A204.1 (cell line): ENCODE measurements around the gene IBSP.

Source experiments
- FAIRE-seq: peaks from 2 replicates; lab custom pipeline; 2012; peaks lifted over from hg19 to GRCh38; lab: Jason Lieb, UNC

The IBSP gene

DNA sequence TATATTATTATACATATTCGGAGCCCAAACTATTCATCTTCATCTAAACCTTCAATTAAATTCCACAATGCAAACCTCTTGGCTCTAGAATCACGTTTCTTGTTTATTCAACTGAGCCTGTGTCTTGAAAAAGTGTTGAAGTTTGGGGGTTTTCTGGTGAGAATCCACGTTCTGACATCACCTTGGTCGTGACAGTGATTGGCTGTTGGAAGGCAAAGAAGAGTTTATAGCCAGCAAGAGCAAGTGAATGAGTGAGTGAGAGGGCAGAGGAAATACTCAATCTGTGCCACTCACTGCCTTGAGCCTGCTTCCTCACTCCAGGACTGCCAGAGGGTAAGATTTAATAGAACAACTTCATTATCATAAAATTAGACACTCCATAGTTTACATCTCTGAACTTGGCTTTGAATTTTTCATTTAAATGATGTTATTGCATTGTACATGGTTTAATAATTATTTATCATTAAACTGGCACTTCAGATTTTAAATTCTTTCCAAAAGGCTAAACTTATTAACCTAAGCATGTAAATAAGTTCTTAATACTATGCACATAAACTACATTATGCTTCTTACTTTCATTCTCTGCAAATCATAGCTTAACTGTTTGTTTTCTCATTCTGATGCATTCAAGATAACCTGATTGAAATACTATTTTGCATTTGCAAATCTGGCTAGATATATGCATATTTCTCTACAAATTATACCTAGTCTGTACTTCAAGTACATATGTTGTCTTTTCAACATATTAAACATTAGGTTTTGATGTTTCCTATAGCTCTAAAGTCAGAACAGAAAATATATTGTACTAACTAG is at the start of gene IBSP:
TSS of gene IBSP (plus strand) at position 254 of the 813 bp plus-strand sequence. CDS start 2,808 bp downstream, outside the sequence.
- FAIRE-seq: no peak

DNA sequence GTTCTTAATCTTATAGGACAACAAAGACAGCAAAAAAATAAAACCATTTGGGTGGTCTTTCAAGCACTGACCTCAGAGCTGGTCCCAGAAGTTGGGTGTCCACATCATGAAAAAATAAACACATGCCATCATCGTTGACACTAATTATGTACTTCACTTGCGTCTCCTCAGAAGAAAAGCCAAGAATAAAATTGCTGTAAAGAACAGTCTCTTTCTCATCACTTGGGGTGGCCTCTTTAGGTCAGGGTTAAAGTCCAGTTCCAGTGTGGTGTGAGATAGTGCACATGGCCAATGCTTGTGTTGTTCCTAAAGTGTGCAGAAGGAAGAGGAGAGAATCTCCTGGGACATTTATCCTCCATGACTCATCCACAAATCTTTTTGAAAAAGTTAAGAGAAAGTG is 49.5 kb upstream of the IBSP start:
- FAIRE-seq: no peak

DNA sequence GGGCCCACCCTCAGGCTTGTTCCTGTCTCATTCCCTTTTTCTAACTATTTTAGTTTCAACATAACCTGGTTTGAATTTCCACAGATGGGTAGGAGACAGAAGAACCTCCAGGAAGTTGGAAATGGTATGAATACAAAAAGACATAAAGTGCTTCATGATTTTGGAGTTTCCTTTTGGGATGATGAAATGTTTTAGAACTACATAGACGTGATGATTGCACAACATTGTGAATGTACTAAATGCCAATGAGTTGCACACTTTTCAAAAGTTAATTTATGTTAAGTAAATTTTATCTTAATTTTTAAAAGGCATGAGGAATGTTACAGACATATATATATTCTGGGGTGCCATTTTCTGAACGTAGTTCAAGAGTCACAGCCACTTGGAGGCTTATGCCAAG is 41.1 kb upstream of the IBSP start:
- no peak for FAIRE-seq

DNA sequence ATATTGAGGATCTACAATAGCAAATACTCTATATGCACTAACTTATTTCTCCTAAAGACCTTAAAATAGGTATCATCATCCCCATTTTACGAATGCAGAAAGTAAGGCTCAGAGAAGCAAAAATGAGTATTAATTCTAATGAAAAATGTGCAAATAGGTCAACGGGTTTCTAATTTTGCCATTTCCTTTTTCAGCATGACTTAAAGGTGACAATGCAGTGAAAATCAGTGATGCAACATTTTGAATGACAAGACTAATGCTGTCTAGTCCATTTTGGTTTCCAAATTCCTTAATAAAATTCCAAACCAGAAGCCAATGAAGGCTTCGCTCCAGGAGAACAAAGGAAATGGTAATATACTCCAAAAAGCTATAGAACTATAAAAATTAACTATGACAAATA is 37.0 kb upstream of the IBSP start:
- FAIRE-seq: no peak

- no peak for FAIRE-seq
Observed at GRCh38 chr4:87781569-87781968, 17.8 kb upstream of the IBSP start.

- FAIRE-seq: no peak
Observed at GRCh38 chr4:87783781-87784180, 15.6 kb upstream of the IBSP start.

GRCh38 chr4:87785731-87786509 is 13.4 kb upstream of the IBSP start:
- FAIRE-seq: no peak

DNA sequence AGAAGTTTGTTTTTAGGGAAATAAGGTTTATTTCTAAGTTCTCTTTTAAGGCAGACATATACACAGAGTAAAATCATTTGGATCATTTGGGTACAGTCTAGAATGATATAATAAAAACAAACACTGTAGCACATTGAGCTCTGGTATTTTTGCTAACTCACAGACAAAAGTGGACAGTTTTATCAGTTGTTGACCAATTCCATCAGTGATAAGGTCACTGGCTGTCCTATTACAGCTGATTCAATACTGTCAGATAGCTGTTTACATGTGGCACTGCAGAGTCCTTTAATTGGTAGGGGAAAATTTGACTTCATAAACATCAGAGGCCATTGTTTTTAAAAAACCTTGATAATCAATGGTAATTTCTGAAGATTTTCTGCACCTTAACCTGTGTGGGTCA is 3.5 kb downstream of the IBSP start:
- FAIRE-seq: no peak

- FAIRE-seq: no peak
Observed at GRCh38 chr4:87803421-87803820, 4.1 kb downstream of the IBSP start.

DNA sequence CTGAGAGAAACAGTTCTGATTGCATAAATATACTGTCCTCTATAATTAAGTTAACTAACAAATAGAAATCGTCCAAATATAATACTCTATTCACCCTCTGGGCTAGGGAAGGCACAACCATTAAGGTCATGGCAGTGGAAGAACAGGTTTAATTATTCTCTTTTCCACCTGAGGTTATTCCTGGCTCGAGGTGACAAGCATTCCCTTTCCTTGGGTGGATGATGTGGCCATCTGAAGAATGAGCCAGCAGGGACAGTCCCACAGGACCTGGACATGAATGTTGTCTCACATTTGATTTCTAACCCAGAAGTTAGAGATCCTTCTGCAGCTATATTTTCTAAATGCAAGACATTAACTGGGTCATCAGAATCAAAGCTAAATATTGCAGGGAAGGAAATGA is 5.5 kb downstream of the IBSP start:
- FAIRE-seq: no peak

- no peak for FAIRE-seq
Observed at GRCh38 chr4:87805971-87806370, 6.6 kb downstream of the IBSP start.

DNA sequence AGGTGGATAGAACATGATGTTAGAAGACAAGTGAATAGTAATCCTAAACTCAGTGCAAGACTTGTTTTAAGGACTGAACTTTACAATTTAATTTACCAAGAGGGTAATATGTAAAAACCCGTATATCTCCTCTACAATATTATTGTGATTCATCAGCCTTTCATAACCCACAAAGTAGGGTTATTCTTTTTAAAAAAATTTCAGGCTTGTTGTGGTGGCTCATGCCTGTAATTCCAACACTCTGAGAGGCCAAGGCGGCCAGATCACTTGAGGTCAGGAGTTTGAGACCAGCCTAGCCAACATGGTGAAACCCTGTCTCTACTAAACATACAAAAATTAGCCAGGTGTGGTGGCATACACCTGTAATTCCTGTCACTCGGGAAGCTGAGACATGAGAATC is 7.2 kb downstream of the IBSP start:
- FAIRE-seq: no peak

GRCh38 chr4:87807402-87807801 is 8.0 kb downstream of the IBSP start:
- FAIRE-seq: no peak

DNA sequence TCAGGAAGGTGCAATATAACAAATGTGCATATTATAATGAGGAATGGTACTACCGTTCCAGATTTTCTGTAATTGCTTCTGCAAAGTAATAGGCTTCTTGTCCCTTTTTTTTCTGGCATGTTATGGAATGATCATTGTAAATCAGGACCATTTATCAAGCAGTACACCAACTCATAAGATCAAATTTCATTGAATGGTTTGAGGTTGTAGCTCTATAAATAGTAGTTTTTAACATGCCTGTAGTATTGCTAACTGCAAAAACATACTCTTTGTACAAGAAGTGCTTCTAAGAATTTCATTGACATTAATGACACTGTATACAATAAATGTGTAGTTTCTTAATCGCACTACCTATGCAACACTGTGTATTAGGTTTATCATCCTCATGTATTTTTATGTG is 12.6 kb downstream of the IBSP start:
- FAIRE-seq: no peak

DNA sequence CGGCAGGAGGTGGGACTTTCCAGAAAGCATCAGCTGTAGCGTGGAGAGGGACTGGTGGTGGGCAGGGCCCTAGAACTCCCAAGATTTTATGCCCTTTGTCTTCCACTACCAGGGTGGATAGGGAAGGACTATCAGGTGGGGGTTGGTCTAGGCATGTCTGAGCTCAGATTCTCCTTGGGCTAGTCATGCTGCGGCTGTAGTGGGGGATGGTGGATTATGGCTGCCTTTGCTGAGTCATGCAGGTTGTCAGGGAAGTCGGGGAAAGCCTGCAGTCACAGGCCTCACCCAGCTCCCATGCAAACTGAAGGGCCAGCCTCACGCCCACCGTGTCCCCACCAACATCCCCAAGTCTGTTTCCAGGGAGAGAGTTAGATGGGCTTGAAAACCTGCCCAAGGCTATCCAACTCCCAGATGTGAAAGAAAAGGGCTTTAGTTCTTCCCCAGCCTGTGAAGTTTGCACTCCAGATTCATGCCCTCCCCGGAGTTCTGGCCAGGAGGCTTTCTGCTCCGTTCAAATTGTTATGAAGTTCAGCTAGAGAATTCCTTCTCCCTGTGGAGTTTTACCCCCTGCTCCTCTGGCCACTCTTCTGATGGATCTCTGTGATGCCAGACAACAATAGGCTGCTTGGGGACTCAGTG is 20.0 kb downstream of the IBSP start:
- FAIRE-seq: no peak

- FAIRE-seq: no peak
Observed at GRCh38 chr4:87823200-87823599, 23.8 kb downstream of the IBSP start.

GRCh38 chr4:87823724-87824123 is 24.4 kb downstream of the IBSP start:
- no peak for FAIRE-seq

DNA sequence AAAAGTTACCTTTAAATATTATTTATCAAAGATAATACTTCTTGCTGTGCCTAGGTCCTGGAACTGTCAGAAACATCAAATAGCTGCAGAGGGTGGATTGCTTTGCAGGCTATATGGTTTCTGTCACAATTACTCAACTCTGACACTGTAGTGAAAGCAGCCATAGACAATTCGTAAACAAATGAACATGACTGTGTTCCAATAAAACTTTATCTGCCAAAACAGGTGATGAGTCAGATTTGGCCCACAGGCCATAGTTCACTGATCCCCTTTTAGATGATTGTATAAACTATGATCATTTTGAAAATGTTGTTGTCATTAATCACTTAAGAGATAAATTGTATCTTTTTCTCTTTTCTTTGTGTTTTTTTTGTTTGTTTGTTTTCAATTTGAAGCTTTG is 25.0 kb downstream of the IBSP start:
- no peak for FAIRE-seq

DNA sequence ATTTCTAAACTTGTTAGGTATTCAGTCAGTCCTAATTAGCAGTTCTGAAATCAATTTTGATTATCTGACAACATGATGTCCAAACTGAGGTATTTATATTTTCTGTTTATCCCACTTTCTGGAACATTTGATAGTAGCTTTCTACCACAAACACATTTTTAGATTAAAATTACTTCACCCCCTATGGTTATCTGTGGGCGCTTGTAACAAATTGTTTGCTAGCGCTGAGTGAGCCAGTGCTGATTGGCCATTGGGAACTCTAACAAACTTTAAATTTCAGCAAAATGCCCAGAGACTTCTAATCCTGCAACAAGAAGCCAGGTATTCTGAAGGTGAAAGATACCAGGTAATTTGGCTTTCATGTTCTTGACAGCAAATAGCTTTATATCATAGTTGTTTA is 33.3 kb downstream of the IBSP start, which contains the start of gene MEPE:
TSS of gene MEPE (plus strand) at position 301 of the 400 bp plus-strand sequence. CDS start 1,746 bp downstream, outside the sequence.
- no peak for FAIRE-seq

- no peak for FAIRE-seq
Observed at GRCh38 chr4:87834401-87834800, 35.0 kb downstream of the IBSP start.

DNA sequence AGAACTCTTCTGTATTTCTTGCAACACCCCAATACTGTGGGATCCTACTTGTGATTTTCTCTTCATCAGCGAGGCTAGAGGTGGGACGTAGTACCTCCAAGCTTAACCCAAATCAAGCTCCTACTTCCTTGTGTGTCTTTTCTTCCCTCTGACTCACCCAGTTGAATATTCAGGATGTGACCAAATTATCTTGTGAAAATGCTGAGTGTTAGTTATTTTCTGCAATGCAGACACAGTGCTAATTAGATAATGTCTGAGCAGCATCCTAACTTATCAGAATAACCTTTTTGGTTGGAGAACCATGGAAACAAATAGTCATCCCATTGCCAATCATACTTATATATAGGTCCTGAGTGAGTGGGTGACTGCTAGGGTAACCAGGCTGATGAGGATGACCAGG is 35.8 kb downstream of the IBSP start:
- no peak for FAIRE-seq

GRCh38 chr4:87835743-87836142 is 36.4 kb downstream of the IBSP start:
- no peak for FAIRE-seq

DNA sequence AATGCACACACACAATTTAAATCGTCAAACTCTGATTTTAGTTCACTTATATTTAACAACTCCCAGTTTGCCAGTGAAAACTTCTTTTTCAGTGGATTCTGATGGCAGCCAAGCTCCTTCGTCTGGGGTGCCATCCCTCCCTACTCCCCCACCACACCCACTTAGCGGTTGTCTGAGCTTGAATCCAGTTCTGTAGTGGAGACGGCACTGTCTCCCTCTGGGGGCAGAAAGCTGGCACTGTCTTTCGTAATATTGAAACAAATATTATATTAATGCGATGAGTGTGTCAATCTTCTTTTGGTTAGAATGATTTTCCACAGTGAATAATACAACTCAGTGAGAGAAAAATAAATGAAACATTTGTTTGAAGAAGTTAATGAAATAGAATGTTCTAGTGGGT is 38.9 kb downstream of the IBSP start:
- no peak for FAIRE-seq
